Left lung (tissue), 10 donors: Measurements from ENCODE around the gene ZNF546. TPM values are rescaled to one million over a fixed set of nuclear protein-coding genes. Genes with fewer than 3 reads are reported as not detected.

ENCODE experiments used
- ATAC-seq: fragments of 200-7000 bp; cut with Tn5 transposase; one replicate; pipeline ENCODE4 v1.9.1; 2020; ENCODE audit warnings: moderate library complexity
- DNase-seq, 4 donors: peaks; one replicate each; pipeline ENCODE4 v3.0.0-alpha.2; 2013 to 2020
- H3K27ac ChIP-seq, 2 donors: fragments of 200-600 bp; sonication (generic) in 1 of 2; one replicate each; pipeline versions ENCODE4 v1.5.0 to v1.8.0; 2020 to 2021
- H3K27me3 ChIP-seq, 2 donors: fragments of 200-600 bp; sonication (generic) in 1 of 2; one replicate each; pipeline versions ENCODE4 v1.5.0 to v1.8.0; 2020 to 2021
- H3K36me3 ChIP-seq, 2 donors: fragments of 200-600 bp; sonication (generic) in 1 of 2; one replicate each; pipeline versions ENCODE4 v1.5.0 to v1.8.0; 2020 to 2021
- H3K4me1 ChIP-seq, 2 donors: fragments of 200-600 bp; one replicate each; pipeline ENCODE4 v1.8.0; 2021
- H3K4me3 ChIP-seq, 2 donors: fragments of 200-600 bp; sonication (generic) in 1 of 2; one replicate each; pipeline versions ENCODE4 v1.5.0 to v1.8.0; 2020 to 2021; ENCODE audit warnings: mild to moderate bottlenecking in 1 of 2
- H3K9me3 ChIP-seq, 2 donors: fragments of 200-600 bp; sonication (generic) in 1 of 2; one replicate each; pipeline versions ENCODE4 v1.5.0 to v1.8.0; 2020 to 2021
- CTCF ChIP-seq, 2 donors: fragments of 200-600 bp; sonication (generic) in 1 of 2; IDR thresholded peaks; one replicate each; pipeline versions ENCODE4 v1.5.0 to v1.8.0; 2021; ENCODE audit warnings: antibody characterized with exemption in 2 of 2
- intact Hi-C, 2 donors: fragments of 100-400 bp; cut with DNase I; formaldehyde crosslinking; loops; one replicate each; pipeline versions ENCODE4 v1.11.2 to v1.14.2; 2022
- polyA plus RNA-seq, 6 donors: library from polyadenylated mRNA; unstranded; fragments of 120-200 nt; gene quantifications; one replicate each; pipeline ENCODE4 v1.2.1, GENCODE V29; 2013; ENCODE audit not compliant: insufficient read length in 6 of 6
- total RNA-seq, 2 donors: library from RNA; stranded (reverse); fragmentation: NEBNext Ultra II Directional; extraction: Animal tissue kit (Norgen Biotek cat#: 25700); gene quantifications; one replicate each; pipeline ENCODE4 v1.2.1, GENCODE V29; 2021
- donor health status: DM: no; HTN: yes; CAD: no.
- donor health status: DM: no; HTN: no; CAD: no.

The ZNF546 gene
- total and polyA plus RNA-seq, 8 donors = 5.1 to 10.7 (median 8.8) TPM

- Histone ChIP-seq H3K27ac (peak overlapping the region; percentile 51 to 87), H3K4me1 (peaks cover 10 to 29% of the 10 kb centered on the region in 2 donors), H3K27me3 (peaks cover 0 to 15% of the 10 kb centered on the region in 2 donors), H3K36me3 (peaks cover 0 to 45% of the 10 kb centered on the region in 2 donors), H3K4me3 (peak overlapping the region; percentile 88 to 91), H3K9me3 (no peaks in the 10 kb centered on the region)
- TF ChIP-seq CTCF (IDR thresholded peaks at IDR 0.05) = no peak
- ATAC-seq = no peak
- intact Hi-C loops = no loop called here
- DNase-seq = peak in 1 of 4 donors; percentile 82
Observed at GRCh38 chr19:39971380-39972035, 25.4 kb upstream of the ZNF546 start.

GRCh38 chr19:39974377-39975155, 22.3 kb upstream of the ZNF546 start:
- H3K9me3 ChIP-seq = no peaks in the 10 kb centered on the region
- ATAC-seq (no peak), DNase-seq (no peak)
- no peak overlapping the region for H3K4me3 ChIP-seq
- H3K27me3 ChIP-seq = no peaks in the 10 kb centered on the region
- H3K4me1 ChIP-seq = peaks cover 10 to 28% of the 10 kb centered on the region in 2 donors
- no peak for TF ChIP-seq CTCF (IDR thresholded peaks at IDR 0.05)
- peaks cover 0 to 76% of the 10 kb centered on the region in 2 donors for H3K36me3 ChIP-seq
- no peak overlapping the region for H3K27ac ChIP-seq
- intact Hi-C loops = no loop called here

GRCh38 chr19:39982883-39983282, 14.0 kb upstream of the ZNF546 start:
- no peaks in the 10 kb centered on the region for H3K27me3 ChIP-seq
- TF ChIP-seq CTCF (IDR thresholded peaks at IDR 0.05) = no peak
- H3K9me3 ChIP-seq = peaks cover 0 to 39% of the 10 kb centered on the region in 2 donors
- ATAC-seq (no peak), DNase-seq (no peak)
- no peak overlapping the region for H3K27ac ChIP-seq
- no peaks in the 10 kb centered on the region for H3K4me1 ChIP-seq
- H3K36me3 ChIP-seq = peaks cover 0 to 65% of the 10 kb centered on the region in 2 donors
- H3K4me3 ChIP-seq = no peak overlapping the region
- intact Hi-C loops = no loop called here

- DNase-seq (no peak), ATAC-seq (no peak)
- intact Hi-C loops = no loop called here
- H3K4me3 ChIP-seq = no peak overlapping the region
- H3K9me3 ChIP-seq = peaks cover 0 to 39% of the 10 kb centered on the region in 2 donors
- no peak for TF ChIP-seq CTCF (IDR thresholded peaks at IDR 0.05)
- no peaks in the 10 kb centered on the region for H3K4me1 ChIP-seq
- H3K36me3 ChIP-seq = peaks cover 4 to 56% of the 10 kb centered on the region in 2 donors
- no peaks in the 10 kb centered on the region for H3K27me3 ChIP-seq
- H3K27ac ChIP-seq = no peak overlapping the region
Observed at GRCh38 chr19:39983695-39984300, 13.1 kb upstream of the ZNF546 start.

GRCh38 chr19:39986643-39987042, 10.2 kb upstream of the ZNF546 start:
- H3K36me3 ChIP-seq = peaks cover 4 to 27% of the 10 kb centered on the region in 2 donors
- H3K9me3 ChIP-seq = peaks cover 0 to 39% of the 10 kb centered on the region in 2 donors
- no peaks in the 10 kb centered on the region for H3K27me3 ChIP-seq
- no peak overlapping the region for H3K27ac ChIP-seq
- H3K4me1 ChIP-seq = no peaks in the 10 kb centered on the region
- intact Hi-C loops = no loop called here
- DNase-seq (no peak), ATAC-seq (no peak)
- no peak for TF ChIP-seq CTCF (IDR thresholded peaks at IDR 0.05)
- H3K4me3 ChIP-seq = no peak overlapping the region
